CD4-positive, alpha-beta T cell treated with Interferon gamma for 1 hour (primary cell): Measurements from ENCODE around the gene ZNF732.
"Not testable (repeated sequence)": the region's sequence is repeated elsewhere in the genome, so short reads cannot be mapped to it uniquely, and the experiment has no call there.

ENCODE experiments used
- DNase-seq: peaks from one replicate; pipeline ENCODE4 v3.0.0-alpha.2; 2020

The ZNF732 gene

GRCh38 chr4:253936-254756 is 51.1 kb downstream of the ZNF732 start:
- no peak for DNase-seq

DNA sequence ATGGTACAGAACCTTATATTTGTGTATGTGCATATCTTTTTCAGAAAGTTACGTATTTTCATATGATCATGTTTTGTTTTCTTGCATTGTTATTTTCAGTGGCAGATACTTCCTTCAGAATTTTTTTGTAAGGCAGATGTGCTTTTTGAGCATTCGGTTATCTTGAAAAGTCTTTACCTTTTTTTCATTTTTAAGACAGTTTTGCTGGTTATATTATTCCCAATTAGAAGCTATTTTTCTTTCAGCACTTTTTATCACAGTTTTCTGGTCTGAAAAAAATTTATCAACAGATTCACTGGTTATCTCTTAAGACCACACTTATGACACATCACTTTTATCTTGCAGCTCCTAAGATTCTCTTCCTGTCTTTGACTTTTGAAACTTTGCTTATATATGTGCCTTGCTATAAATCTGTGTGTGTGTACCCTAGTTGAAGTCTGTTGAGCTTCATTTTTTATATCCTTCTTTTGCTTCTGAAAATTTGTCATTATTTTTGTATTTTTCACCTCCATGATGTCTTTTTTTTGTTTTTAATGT is 53.1 kb downstream of the ZNF732 start:
- DNase-seq: no peak

DNA sequence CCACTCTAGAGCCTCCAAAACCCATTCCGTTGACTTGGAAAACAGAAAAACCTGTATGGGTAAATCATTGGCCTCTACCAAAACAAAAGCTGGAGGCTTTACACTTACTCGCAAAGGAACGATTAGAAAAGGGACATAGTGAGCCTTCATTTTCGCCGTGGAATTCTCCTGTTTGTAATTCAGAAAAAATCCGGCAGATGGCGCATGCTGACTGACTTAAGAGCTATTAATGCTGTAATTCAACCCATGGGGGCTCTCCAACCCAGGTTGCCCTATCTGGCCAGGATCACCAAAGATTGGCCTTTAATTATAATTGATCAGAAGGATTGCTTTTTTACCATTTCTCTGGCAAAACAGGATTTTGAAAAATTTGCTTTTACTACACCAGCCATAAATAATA is 60.8 kb downstream of the ZNF732 start:
- DNase-seq: peak; percentile 19

- DNase-seq: no peak
These were observed 61.8 kb downstream of the ZNF732 start for GRCh38 chr4:243426-243825.

DNA sequence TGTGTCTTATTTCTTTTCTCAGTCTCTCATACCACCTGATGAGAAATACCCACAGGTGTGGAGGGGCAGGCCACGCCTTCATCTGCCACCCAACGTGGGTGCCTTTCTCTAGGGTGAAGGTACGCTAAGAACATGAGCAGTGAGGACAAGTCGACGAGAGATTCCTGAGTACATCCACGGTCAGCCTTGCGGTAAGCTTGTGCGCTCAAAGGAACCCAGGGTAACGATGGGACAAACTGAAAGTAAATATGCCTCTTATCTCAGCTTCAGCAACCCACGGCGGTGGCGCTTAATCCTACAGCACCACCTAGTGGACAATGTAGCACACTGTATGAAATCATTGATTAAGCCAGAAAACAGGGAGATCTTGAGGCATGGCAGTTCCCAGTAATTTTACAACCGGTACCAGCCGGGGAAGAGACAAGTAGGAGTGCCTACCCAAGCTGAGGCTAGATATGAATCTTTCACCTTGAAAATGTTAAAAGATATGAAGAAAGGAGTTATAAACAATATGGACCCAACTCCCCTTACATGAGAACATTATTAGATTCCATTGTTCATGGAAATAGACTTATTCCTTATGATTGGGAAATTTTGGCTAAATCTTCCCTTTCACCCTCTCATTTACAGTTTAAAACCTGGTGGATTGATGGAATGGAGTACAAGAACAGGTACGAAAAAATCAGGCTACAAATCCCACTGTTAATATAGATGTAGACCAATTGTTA is 63.0 kb downstream of the ZNF732 start:
- DNase-seq: peak; percentile 70

DNA sequence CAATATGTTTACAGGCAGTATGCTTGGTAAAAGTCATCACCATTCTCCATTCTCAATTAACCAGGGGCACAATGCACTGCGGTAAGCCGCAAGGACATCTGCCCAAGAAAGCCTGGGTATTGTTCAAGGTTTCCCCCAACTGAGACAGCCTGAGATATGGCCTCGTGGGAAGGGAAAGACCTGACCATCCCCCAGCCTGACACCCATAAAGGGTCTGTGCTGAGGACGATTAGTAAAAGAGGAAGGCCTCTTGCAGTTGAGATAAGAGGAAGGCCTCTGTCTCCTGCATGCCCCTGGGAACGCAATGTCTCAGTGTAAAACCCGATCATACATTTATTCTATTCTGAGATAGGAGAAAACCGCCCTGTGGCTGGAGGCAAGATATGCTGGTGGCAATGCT is 63.9 kb downstream of the ZNF732 start:
- DNase-seq: not testable (repeated sequence)

DNA sequence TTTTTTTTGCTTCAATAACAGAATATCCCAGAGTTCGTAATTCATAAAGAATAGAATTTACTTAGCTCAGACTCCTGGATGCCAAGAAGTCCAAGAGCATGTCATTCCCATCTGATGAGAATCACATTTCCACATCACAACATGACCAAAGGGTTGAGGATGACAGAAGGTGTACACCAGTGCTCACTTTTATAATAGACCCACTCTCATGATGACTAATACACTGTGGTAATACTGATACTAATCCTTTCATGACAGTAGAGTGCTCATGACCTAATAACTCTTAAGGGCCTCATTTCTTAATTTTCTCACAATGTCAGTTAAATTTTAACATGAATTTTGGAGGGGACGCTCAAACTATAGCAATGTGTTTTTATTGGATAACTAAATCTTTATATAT is 69.2 kb downstream of the ZNF732 start:
- no peak for DNase-seq

GRCh38 chr4:234178-234577 is 71.1 kb downstream of the ZNF732 start:
- no peak for DNase-seq

- DNase-seq: no peak
These were observed 81.3 kb downstream of the ZNF732 start for GRCh38 chr4:223913-224497.
